Panc1 (cell line): Measurements from ENCODE around the gene LBR. TPM values are rescaled to one million over a fixed set of nuclear protein-coding genes. Genes with fewer than 3 reads are reported as not detected.

ENCODE experiments used
- ATAC-seq: fragments of 200-7000 bp; cut with Tn5 transposase; 2 replicates; pipeline ENCODE4 v1.9.1; 2020; ENCODE audit warnings: mild to moderate bottlenecking, moderate library complexity
- BruUV-seq: library from RNA; stranded (reverse); fragments of 400-500 nt; replicated peaks from 2 replicates; lab custom pipeline; 2021; lab: Mats Ljungman, UMichigan
- CTCF ChIA-PET: fragments of 300-600 bp; sonication (Branson Sonifier 250); formaldehyde crosslinking; loops from one replicate; lab custom pipeline; 2022; ENCODE audit warnings: antibody characterized with exemption; lab: Charles Lee
- POLR2A ChIA-PET: fragments of 300-600 bp; sonication (Branson Sonifier 250); formaldehyde crosslinking; loops from one replicate; lab custom pipeline; 2022; ENCODE audit warnings: antibody characterized with exemption; lab: Charles Lee
- DNase-seq: peaks from one replicate; pipeline ENCODE4 v3.0.0-alpha.2; 2010; ENCODE audit warnings: low read depth, low spot score
- H3K27ac ChIP-seq: 2 replicates; pipeline ENCODE4 v1.5.1; 2011; ENCODE audit warnings: mild to moderate bottlenecking, low read length, inconsistent platforms
- H3K27me3 ChIP-seq: fragments of 200-500 bp; sonication (Bioruptor generic); 2 replicates; pipeline ENCODE4 v1.6.0; 2014; ENCODE audit warnings: low read length, inconsistent platforms; ENCODE audit not compliant: control insufficient read depth, insufficient read depth
- H3K36me3 ChIP-seq: fragments of 200-500 bp; sonication (Bioruptor generic); 2 replicates; pipeline ENCODE4 v1.5.1; 2014; ENCODE audit warnings: inconsistent platforms, mild to moderate bottlenecking, low read length, moderate library complexity; ENCODE audit not compliant: control insufficient read depth, insufficient read depth
- H3K4me1 ChIP-seq: 2 replicates; pipeline ENCODE4 v1.5.1; 2011; ENCODE audit warnings: inconsistent platforms, mild to moderate bottlenecking, low read length, moderate library complexity; ENCODE audit not compliant: control insufficient read depth, insufficient read depth
- H3K4me3 ChIP-seq, 2 experiments: 2 replicates each; pipeline ENCODE4 v1.5.1; 2011 to 2012; ENCODE audit warnings: low read depth in 2 of 2, low read length in 2 of 2, mild to moderate bottlenecking in 2 of 2, inconsistent platforms in 1 of 2, moderate library complexity in 1 of 2
- H3K9me3 ChIP-seq: fragments of 200-500 bp; sonication (Bioruptor generic); 2 replicates; pipeline ENCODE4 v1.5.1; 2014; ENCODE audit warnings: low read depth, mild to moderate bottlenecking, inconsistent platforms, low read length, moderate library complexity; ENCODE audit not compliant: control insufficient read depth, insufficient read depth
- POLR2AphosphoS5 ChIP-seq: IDR thresholded peaks from 2 replicates; pipeline ENCODE4 v1.6.1; 2012; ENCODE audit warnings: mild to moderate bottlenecking, low read depth, low read length, moderate library complexity
- SIN3A ChIP-seq: IDR thresholded peaks from 2 replicates; pipeline ENCODE4 v1.6.1; 2012; ENCODE audit warnings: low read depth, mild to moderate bottlenecking, low read length, moderate library complexity, borderline replicate concordance; ENCODE audit not compliant: insufficient read depth
- TCF7L2 ChIP-seq: IDR thresholded peaks from 2 replicates; pipeline ENCODE4 v1.6.1; 2011; ENCODE audit warnings: mild to moderate bottlenecking, low read depth, low read length, inconsistent platforms
- in situ Hi-C: cut with HindIII; loops from 2 replicates; pipeline ENCODE4 v1.10.0; 2016; ENCODE audit warnings: low sequenced_read_pairs, low pct_unique_long_range_greater_than_20kb
- intact Hi-C: fragments of 100-400 bp; cut with micrococcal nuclease; formaldehyde crosslinking; loops from one replicate; pipeline ENCODE4 v1.10.0; 2022; ENCODE audit not compliant: unreplicated experiment
- total RNA-seq: library from RNA; stranded (reverse); gene quantifications from one replicate; pipeline ENCODE4 v1.2.1, GENCODE V29; 2021; ENCODE audit not compliant: unreplicated experiment
- TF ChIP-seq, protein P1 (sequence below): fragments of 450-650 bp; IDR thresholded peaks from 2 replicates; pipeline ENCODE4 v1.5.1; 2017; ENCODE audit warnings: mild to moderate bottlenecking
- TF ChIP-seq, protein P2 (sequence below), 2 experiments: IDR thresholded peaks; 2 replicates each; pipeline ENCODE4 v1.6.1; 2011 to 2012; ENCODE audit warnings: low read depth in 2 of 2, control low read depth in 1 of 2, low read length in 1 of 2, mild to moderate bottlenecking in 1 of 2, moderate library complexity in 1 of 2; ENCODE audit not compliant: insufficient read depth in 1 of 2

Gene LBR
- total RNA-seq, 1 experiment from 2014 or later = 58.2 TPM

DNA sequence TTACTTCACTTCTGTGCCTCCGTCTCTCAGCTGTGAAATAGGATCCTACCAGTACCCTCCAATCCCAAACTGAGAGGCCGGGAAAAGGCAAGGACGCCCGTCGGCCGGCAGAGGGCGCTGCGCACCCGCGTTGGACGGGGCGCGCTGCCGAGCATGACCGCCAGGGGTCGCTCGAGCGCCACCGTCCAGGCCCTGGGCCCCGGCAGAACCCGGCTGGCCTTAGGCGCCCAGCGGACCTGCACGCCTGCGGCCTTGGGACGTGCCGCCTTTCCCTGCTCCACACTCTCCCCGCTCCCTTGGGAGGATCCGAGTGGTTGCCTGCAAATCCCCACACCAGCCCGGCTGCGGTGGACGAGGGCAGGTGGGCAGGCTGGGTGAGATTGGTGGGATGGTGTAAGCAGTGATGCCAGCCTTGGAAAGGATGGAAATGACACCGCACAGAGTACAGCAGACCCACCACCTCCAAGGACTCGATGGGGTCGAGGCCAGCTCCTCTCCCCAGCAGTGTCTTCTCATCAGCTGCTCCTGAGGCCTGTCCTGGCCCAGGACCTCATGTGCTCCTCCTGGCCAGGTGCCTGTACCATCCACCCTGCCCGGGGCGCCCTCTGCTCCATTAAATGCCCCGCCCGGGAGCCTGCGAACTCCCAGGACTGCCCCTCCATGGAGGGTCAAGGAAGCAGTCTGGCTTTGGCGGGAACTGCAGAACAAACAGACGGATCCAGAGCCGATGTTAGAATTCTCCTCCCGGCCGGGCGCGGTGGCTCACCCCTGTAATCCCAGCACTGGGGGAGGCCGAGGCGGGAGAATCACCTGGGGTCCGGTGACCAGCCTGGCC is 47.4 kb upstream of the LBR start:
- no peak overlapping the region for H3K27ac ChIP-seq
- TF ChIP-seq, protein P1, sequence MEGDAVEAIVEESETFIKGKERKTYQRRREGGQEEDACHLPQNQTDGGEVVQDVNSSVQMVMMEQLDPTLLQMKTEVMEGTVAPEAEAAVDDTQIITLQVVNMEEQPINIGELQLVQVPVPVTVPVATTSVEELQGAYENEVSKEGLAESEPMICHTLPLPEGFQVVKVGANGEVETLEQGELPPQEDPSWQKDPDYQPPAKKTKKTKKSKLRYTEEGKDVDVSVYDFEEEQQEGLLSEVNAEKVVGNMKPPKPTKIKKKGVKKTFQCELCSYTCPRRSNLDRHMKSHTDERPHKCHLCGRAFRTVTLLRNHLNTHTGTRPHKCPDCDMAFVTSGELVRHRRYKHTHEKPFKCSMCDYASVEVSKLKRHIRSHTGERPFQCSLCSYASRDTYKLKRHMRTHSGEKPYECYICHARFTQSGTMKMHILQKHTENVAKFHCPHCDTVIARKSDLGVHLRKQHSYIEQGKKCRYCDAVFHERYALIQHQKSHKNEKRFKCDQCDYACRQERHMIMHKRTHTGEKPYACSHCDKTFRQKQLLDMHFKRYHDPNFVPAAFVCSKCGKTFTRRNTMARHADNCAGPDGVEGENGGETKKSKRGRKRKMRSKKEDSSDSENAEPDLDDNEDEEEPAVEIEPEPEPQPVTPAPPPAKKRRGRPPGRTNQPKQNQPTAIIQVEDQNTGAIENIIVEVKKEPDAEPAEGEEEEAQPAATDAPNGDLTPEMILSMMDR = peak; percentile 100
- TF ChIP-seq, protein P2, sequence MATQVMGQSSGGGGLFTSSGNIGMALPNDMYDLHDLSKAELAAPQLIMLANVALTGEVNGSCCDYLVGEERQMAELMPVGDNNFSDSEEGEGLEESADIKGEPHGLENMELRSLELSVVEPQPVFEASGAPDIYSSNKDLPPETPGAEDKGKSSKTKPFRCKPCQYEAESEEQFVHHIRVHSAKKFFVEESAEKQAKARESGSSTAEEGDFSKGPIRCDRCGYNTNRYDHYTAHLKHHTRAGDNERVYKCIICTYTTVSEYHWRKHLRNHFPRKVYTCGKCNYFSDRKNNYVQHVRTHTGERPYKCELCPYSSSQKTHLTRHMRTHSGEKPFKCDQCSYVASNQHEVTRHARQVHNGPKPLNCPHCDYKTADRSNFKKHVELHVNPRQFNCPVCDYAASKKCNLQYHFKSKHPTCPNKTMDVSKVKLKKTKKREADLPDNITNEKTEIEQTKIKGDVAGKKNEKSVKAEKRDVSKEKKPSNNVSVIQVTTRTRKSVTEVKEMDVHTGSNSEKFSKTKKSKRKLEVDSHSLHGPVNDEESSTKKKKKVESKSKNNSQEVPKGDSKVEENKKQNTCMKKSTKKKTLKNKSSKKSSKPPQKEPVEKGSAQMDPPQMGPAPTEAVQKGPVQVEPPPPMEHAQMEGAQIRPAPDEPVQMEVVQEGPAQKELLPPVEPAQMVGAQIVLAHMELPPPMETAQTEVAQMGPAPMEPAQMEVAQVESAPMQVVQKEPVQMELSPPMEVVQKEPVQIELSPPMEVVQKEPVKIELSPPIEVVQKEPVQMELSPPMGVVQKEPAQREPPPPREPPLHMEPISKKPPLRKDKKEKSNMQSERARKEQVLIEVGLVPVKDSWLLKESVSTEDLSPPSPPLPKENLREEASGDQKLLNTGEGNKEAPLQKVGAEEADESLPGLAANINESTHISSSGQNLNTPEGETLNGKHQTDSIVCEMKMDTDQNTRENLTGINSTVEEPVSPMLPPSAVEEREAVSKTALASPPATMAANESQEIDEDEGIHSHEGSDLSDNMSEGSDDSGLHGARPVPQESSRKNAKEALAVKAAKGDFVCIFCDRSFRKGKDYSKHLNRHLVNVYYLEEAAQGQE (IDR thresholded peaks at IDR 0.05; ENCODE audit: insufficient read depth in 1 of 2, low read depth in 2 of 2, low read length in 1 of 2) = no peak
- TF ChIP-seq TCF7L2 = no peak
- no peak; the same call in 1 of the 2 replicates for TF ChIP-seq POLR2AphosphoS5
- no peak for TF ChIP-seq SIN3A

DNA sequence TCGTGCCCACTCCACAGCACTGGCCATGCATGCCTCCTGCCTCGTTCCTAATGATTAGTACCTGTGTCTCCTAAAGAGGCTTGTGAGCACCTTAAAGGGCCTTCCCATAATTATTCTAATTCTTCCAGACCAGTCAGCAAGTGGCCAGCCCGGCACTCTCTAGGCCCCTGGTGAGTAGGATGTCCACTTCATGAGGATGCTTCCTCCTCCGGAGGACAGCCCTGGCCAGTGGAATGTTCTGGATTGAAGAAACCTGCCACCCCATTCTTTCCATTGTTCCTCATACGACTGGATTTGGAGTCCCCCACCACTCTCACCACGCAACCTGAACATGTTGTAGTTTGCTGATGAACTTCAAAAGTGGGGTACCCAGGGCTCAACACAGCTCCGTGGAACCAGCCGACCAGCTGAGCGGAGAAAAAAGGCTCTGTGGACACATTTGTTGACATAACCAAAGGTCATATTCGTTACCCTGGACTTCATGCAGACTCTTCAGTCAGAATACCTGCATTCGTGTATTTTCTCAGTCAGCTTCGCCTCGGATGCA is 46.7 kb upstream of the LBR start:
- no peak for TF ChIP-seq POLR2AphosphoS5
- TF ChIP-seq SIN3A = no peak
- no peak for TF ChIP-seq TCF7L2
- TF ChIP-seq, protein P1 = no peak
- TF ChIP-seq, protein P2 (IDR thresholded peaks at IDR 0.05; ENCODE audit: insufficient read depth in 1 of 2, low read depth in 2 of 2, low read length in 1 of 2) = no peak
- Histone ChIP-seq H3K27me3 (no peaks in the 10 kb centered on the region), H3K36me3 (no peaks in the 10 kb centered on the region), H3K27ac (no peak overlapping the region), H3K4me1 (no peaks in the 10 kb centered on the region), H3K4me3 (no peak overlapping the region), H3K9me3 (no peaks in the 10 kb centered on the region)
- BruUV-seq = no TSS peak
- ATAC-seq (no peak), DNase-seq (no peak)
- ChIA-PET CTCF (interaction anchor here (0.6 to 1.2 kb wide), 10 partner anchors 14 to 544 kb away, joined by 3 to 8 read pairs (median 4); partner anchors contain the start of genes SRP9 and TMEM63A), POLR2A (no interaction called here)
- intact Hi-C loops (loop anchor here (2.0 to 10.0 kb wide), 4 partner anchors 298 to 590 kb away; partner anchors contain the start of gene H3-3A), in situ Hi-C loops (no loop called here)

More for the DNA sequence above, 47.4 kb upstream of the LBR start:
- ChIA-PET CTCF (interaction anchor here (0.6 to 1.2 kb wide), 9 partner anchors 15 to 545 kb away, joined by 3 to 8 read pairs (median 3); partner anchors contain the start of genes SRP9 and TMEM63A), POLR2A (no interaction called here)
- in situ Hi-C loops (no loop called here), intact Hi-C loops (loop anchor here (2.0 to 10.0 kb wide), 4 partner anchors 298 to 590 kb away; partner anchors contain the start of gene H3-3A)
- peak; percentile 90 for ATAC-seq
- no TSS peak for BruUV-seq
- no peak for DNase-seq
- Histone ChIP-seq H3K4me3 (peak overlapping the region in 1 of 2 experiments; percentile 26; a peak in 2 of 4 replicates), H3K9me3 (no peaks in the 10 kb centered on the region), H3K27me3 (no peaks in the 10 kb centered on the region), H3K4me1 (no peaks in the 10 kb centered on the region), H3K36me3 (no peaks in the 10 kb centered on the region)
